ENCODE results near the gene LRRFIP1. TPM values are rescaled to one million over a fixed set of nuclear protein-coding genes. Genes with fewer than 3 reads are reported as not detected.

Gene LRRFIP1
- total and polyA plus RNA-seq, 2 experiments from 2014 or later: 90.9 to 95.3 TPM

DNA sequence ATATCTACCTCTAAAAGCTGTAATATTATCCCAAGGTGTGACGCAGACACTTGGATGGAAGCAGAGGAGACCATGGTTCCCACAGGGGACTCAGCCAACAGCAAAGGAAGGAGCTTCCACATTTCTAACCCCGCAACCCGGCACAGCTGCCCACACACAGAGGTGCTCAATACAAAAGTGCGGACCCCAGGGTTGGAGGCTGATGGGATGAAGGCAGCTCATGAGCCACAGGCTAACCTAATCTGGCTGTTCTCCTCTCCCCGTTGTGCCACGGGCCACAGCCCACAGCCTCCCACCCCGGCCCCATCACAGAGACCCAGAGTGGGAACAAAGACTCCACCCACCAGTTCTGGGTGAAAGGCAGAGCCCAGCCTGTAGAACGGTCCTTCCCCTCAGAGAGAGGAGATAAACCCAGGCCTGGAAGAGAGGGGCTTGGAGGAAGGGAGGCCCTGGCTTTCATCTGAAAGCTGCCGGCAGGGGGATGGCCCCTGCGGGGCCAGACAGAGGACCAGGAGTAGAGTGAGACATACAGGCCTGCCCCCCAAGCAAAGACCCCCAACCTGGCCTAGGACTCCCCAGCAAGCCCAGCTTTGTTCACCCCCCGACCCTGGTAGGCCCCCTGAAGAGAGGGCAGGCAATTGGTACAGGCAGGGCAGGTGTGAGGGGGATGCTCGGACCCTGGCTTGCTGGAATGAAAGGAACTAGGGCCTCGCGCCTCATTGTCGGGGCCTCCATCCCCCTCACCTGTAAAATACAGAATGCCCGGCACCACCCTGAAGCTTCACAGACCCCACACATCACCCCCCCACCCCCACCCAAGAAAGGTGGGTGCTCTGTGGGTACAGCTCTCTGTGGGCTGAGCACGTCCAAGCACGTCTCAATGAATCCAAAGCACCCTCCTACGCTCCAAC, 43.7 kb upstream of the LRRFIP1 start:
- Histone ChIP-seq H3K27me3 (no peaks in the 10 kb centered on the region), H3K4me1 (ENCODE audit: low read depth) (peaks cover 18% of the 10 kb centered on the region), H3K4me3 (no peak overlapping the region), H3K27ac (peak overlapping the region; percentile 27), H3K36me3 (no peaks in the 10 kb centered on the region), H3K9me3 (ENCODE audit: low read depth) (no peaks in the 10 kb centered on the region)
- no peak for DNase-seq (ENCODE audit: low read depth in 1 of 2, low spot score in 1 of 2)
- TF ChIP-seq, protein P1, sequence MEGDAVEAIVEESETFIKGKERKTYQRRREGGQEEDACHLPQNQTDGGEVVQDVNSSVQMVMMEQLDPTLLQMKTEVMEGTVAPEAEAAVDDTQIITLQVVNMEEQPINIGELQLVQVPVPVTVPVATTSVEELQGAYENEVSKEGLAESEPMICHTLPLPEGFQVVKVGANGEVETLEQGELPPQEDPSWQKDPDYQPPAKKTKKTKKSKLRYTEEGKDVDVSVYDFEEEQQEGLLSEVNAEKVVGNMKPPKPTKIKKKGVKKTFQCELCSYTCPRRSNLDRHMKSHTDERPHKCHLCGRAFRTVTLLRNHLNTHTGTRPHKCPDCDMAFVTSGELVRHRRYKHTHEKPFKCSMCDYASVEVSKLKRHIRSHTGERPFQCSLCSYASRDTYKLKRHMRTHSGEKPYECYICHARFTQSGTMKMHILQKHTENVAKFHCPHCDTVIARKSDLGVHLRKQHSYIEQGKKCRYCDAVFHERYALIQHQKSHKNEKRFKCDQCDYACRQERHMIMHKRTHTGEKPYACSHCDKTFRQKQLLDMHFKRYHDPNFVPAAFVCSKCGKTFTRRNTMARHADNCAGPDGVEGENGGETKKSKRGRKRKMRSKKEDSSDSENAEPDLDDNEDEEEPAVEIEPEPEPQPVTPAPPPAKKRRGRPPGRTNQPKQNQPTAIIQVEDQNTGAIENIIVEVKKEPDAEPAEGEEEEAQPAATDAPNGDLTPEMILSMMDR (IDR thresholded peaks at IDR 0.05; ENCODE audit: low read depth, low read length): no peak

DNA sequence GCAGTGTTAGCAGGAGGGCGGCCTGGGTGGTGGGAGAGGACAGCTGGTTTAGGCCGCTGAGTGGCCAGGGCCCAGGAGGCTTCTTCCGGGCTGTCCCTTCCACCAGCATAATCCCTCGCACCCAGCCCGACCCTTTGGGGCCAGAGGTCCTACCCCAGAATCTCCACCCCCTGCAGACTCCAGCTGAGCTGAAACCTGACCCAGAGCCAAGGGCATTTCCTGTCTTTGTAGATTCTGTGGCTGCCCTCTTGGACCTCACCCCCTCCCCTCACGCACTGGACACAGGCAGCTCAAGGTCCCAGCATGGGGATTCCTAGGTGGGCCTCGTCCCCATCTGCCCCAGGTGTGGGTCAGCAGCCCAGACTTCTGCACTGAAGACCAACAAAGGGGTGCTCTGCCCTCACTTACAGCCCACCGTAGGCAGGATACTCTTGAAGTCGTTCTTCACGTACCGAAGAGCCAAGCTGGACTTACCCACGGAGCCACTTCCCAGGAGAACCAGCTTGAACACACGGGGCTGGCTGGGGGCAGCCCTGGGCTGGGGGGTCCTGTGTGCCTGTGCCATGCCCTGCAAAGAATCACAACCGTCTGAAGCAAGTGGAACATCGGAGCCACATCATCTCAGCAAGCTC, 41.7 kb upstream of the LRRFIP1 start:
- Histone ChIP-seq H3K27me3 (no peaks in the 10 kb centered on the region), H3K27ac (no peak overlapping the region), H3K4me3 (no peak overlapping the region), H3K36me3 (no peaks in the 10 kb centered on the region), H3K9me3 (ENCODE audit: low read depth) (no peaks in the 10 kb centered on the region), H3K4me1 (ENCODE audit: low read depth) (peaks cover 29% of the 10 kb centered on the region)
- no peak for DNase-seq (ENCODE audit: low read depth in 1 of 2, low spot score in 1 of 2)
- TF ChIP-seq, protein P1 (IDR thresholded peaks at IDR 0.05; ENCODE audit: low read depth, low read length): no peak

DNA sequence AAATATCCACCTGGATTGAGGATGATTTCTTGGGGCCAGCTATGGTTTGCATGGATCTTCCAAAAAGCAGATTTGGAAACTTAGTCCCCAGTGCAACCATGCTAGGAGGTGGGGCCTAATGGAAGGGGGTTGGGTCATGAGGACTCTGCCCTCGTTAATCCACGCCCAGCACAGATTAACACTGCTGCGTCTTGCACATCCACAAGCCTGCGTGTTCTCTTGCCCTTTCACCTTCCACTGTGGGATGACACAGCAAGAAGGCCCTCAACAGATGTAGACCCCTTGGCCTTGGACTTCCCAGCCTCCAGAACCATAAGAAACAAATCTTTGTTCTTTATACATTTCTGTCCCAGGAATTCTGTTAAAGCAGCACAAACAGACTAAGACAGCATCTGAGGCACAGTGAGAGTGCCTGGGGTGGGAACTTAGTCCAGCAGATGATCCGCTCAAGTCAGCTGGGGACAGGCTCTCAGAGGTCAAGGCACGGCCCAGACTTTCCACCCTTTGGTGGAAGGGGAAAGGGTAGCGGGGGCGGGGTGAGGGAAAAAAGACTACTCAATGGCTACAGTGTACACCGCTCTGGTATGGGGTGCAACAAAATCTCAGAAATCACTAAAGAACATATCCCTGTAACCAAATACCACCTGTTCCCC, 39.2 kb upstream of the LRRFIP1 start:
- H3K27me3 ChIP-seq: no peaks in the 10 kb centered on the region
- no peak overlapping the region for H3K27ac ChIP-seq
- H3K36me3 ChIP-seq: no peaks in the 10 kb centered on the region
- H3K4me3 ChIP-seq: no peak overlapping the region
- TF ChIP-seq, protein P1 (IDR thresholded peaks at IDR 0.05; ENCODE audit: low read depth, low read length): no peak
- no peaks in the 10 kb centered on the region for H3K9me3 ChIP-seq (ENCODE audit: low read depth)
- H3K4me1 ChIP-seq (ENCODE audit: low read depth): peaks cover 18% of the 10 kb centered on the region
- DNase-seq (ENCODE audit: low read depth in 1 of 2, low spot score in 1 of 2): no peak

DNA sequence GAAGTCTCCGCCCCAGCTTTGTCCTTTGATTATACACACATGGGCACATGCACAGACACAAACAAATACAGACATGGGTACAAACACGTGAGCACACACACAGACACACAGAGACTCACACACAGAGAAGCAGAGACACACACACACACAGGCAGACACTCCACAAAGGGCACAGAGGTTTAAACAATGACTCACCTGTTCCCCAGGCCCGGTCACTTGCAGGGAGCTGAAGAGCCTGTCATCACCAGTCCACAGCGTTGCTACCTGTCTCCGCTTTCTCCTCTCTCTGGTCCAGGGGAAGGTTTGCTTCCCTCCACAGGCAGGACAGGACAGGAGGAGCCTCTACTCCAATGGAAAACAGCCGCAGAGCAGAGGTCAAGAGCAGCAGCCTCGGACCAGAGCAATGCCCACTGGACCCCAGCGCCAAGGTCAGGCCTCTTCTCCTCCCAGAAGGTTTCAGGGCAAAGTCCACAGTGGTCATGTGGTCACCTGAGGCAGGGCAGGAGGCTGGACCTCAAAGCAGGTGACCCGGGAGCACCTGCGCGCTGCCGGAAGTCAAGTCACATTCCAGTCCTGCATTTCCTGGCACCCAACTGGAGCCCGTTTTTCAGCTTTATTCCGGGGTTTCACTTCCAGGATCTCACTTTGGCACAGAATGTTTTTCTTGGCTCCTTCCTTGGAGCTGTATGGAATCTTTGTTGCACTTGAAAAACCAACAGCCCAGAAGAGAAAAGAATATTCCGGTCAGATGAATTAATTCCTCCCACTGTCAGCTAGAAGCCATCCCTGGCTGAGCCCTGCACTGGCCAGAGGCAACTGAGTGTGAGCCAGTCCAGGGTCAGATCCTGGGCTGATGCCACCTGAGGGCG, 36.9 kb upstream of the LRRFIP1 start, which contains the start of gene RAB17:
RAB17 (minus strand) TSS at position 463 of the 869 bp plus-strand sequence. CDS start 4,580 bp downstream, outside the sequence.
- DNase-seq (ENCODE audit: low read depth in 1 of 2, low spot score in 1 of 2): peak in 1 of 2 donors; percentile 54
- H3K4me3 ChIP-seq: no peak within 1 kb of the TSS
- H3K9me3 ChIP-seq (ENCODE audit: low read depth): no peaks in the 10 kb centered on the region
- no peaks in the 10 kb centered on the region for H3K27me3 ChIP-seq
- no peaks in the 10 kb centered on the region for H3K36me3 ChIP-seq
- H3K27ac ChIP-seq: peak within 1 kb of the TSS; percentile 6
- TF ChIP-seq, protein P1 (IDR thresholded peaks at IDR 0.05; ENCODE audit: low read depth, low read length): no peak
- peaks cover 36% of the 10 kb centered on the region for H3K4me1 ChIP-seq (ENCODE audit: low read depth)

All from cardiac muscle cell (in vitro differentiated cells and primary cell).